ENCODE results near the gene CDKAL1. TPM values are rescaled to one million over a fixed set of nuclear protein-coding genes. Genes with fewer than 3 reads are reported as not detected.
"Not testable (repeated sequence)": the region's sequence is repeated elsewhere in the genome, so short reads cannot be mapped to it uniquely, and the experiment has no call there.

CDKAL1 gene
- total and polyA plus RNA-seq, 11 donors = 3.2 to 14.3 (median 9.3) TPM

GRCh38 chr6:20642441-20642840 lies 108.2 kb downstream of the CDKAL1 start:
- intact Hi-C loops (cut with DNase I) = no loop called here
- no peaks in the 10 kb centered on the region for H3K27me3 ChIP-seq
- H3K9me3 ChIP-seq = no peaks in the 10 kb centered on the region
- TF ChIP-seq POLR2A (IDR thresholded peaks at IDR 0.05) = no peak
- no peak for TF ChIP-seq CTCF (IDR thresholded peaks at IDR 0.05)
- H3K36me3 ChIP-seq = no peaks in the 10 kb centered on the region
- WGBS, 4 donors = 93 to 98% (median 95%) methylated on average over 4 of the region's 4 CpGs
- DNase-seq = no peak
- no peaks in the 10 kb centered on the region for H3K4me1 ChIP-seq
- ATAC-seq = no peak
- H3K27ac ChIP-seq = no peak overlapping the region
- no peak overlapping the region for H3K4me3 ChIP-seq

GRCh38 chr6:20644667-20645370 lies 110.6 kb downstream of the CDKAL1 start:
- no peaks in the 10 kb centered on the region for H3K27me3 ChIP-seq
- WGBS, 4 donors = 77 to 94% (median 86%) methylated on average over 5 of the region's 5 CpGs
- DNase-seq (no peak), ATAC-seq (no peak)
- H3K36me3 ChIP-seq = peaks cover 0 to 4% (median 0%) of the 10 kb centered on the region in 9 donors
- no peak overlapping the region for H3K4me3 ChIP-seq
- H3K27ac ChIP-seq = no peak overlapping the region
- TF ChIP-seq POLR2A (IDR thresholded peaks at IDR 0.05) (no peak), CTCF (IDR thresholded peaks at IDR 0.05) (no peak)
- H3K9me3 ChIP-seq = no peaks in the 10 kb centered on the region
- intact Hi-C loops (cut with DNase I) = no loop called here
- H3K4me1 ChIP-seq = no peaks in the 10 kb centered on the region

- H3K9me3 ChIP-seq; DNase-seq; ATAC-seq; intact Hi-C loops (cut with DNase I); H3K4me1 ChIP-seq; H3K4me3 ChIP-seq; H3K36me3 ChIP-seq; H3K27ac ChIP-seq; H3K27me3 ChIP-seq: not testable (repeated sequence)
- 81 to 82% (median 82%) methylated on average over 6 of the region's 6 CpGs for WGBS, 4 donors
Measured at GRCh38 chr6:20645572-20645971, 111.3 kb downstream of the CDKAL1 start.

- intact Hi-C loops (cut with DNase I) = no loop called here
- Histone ChIP-seq H3K4me3 (no peak overlapping the region), H3K4me1 (peaks cover 0 to 3% (median 0%) of the 10 kb centered on the region in 12 donors), H3K27me3 (no peaks in the 10 kb centered on the region), H3K9me3 (no peaks in the 10 kb centered on the region), H3K36me3 (peaks cover 0 to 5% (median 0%) of the 10 kb centered on the region in 9 donors), H3K27ac (no peak overlapping the region)
- TF ChIP-seq CTCF (IDR thresholded peaks at IDR 0.05) (no peak), POLR2A (IDR thresholded peaks at IDR 0.05) (no peak)
- WGBS, 4 donors = 97 to 100% (median 100%) methylated on average over 1 of the region's 1 CpG
- ATAC-seq (no peak), DNase-seq (no peak)
Measured at GRCh38 chr6:20647585-20647984, 113.3 kb downstream of the CDKAL1 start.

GRCh38 chr6:20649696-20650470 lies 115.6 kb downstream of the CDKAL1 start:
- intact Hi-C loops (cut with DNase I); H3K4me3 ChIP-seq; H3K4me1 ChIP-seq; H3K9me3 ChIP-seq; DNase-seq; H3K27me3 ChIP-seq; ATAC-seq; H3K27ac ChIP-seq: not testable (repeated sequence)
- 84 to 98% (median 91%) methylated on average over 7 of the region's 7 CpGs for WGBS, 4 donors
- H3K36me3 ChIP-seq = peaks cover 0 to 13% (median 0%) of the 10 kb centered on the region in 9 donors
